HepG2 (cell line): Measurements from ENCODE around the gene TBX3. TPM values are rescaled to one million over a fixed set of nuclear protein-coding genes. Genes with fewer than 3 reads are reported as not detected.
A peak's percentile ranks its signal among the peaks of the same experiment; 100 is the strongest.

ENCODE experiments used
- ARNT2 ChIP-seq: sonication (generic); formaldehyde crosslinking; IDR thresholded peaks from 2 replicates; pipeline ENCODE4 v1.8.0; 2022; ENCODE audit warnings: mild to moderate bottlenecking, low read depth, missing genetic modification reagents, moderate library complexity
- CC2D1A ChIP-seq: sonication (generic); formaldehyde crosslinking; IDR thresholded peaks from 2 replicates; pipeline ENCODE4 v1.8.1; 2023; ENCODE audit warnings: mild to moderate bottlenecking, missing genetic modification reagents
- CHD2 ChIP-seq: IDR thresholded peaks from 2 replicates; pipeline ENCODE4 v1.6.1; 2011; ENCODE audit warnings: low read depth, low read length, improper control_type of control experiment
- DZIP1 ChIP-seq: sonication (generic); formaldehyde crosslinking; IDR thresholded peaks from 2 replicates; pipeline ENCODE4 v1.5.0; 2020; ENCODE audit warnings: mild to moderate bottlenecking, missing genetic modification reagents
- ELF3 ChIP-seq: IDR thresholded peaks from 2 replicates; pipeline ENCODE4 v1.6.1; 2016; ENCODE audit warnings: missing genetic modification reagents, missing compliant biosample characterization
- GABPB1 ChIP-seq: IDR thresholded peaks from 2 replicates; pipeline ENCODE4 v1.6.1; 2016; ENCODE audit warnings: mild to moderate bottlenecking, missing genetic modification reagents, moderate library complexity, missing compliant biosample characterization
- HCFC1 ChIP-seq: fragments of 150-350 bp; IDR thresholded peaks from 2 replicates; pipeline ENCODE4 v1.6.1; 2014; ENCODE audit warnings: low read depth, low read length
- HMG20B ChIP-seq: conservative IDR thresholded peaks from 2 replicates; pipeline ENCODE4 v1.6.1; 2016; ENCODE audit warnings: missing genetic modification reagents, missing compliant biosample characterization
- HMGA1 ChIP-seq: sonication (generic); formaldehyde crosslinking; conservative IDR thresholded peaks from 2 replicates; pipeline ENCODE4 v1.4.0; 2020; ENCODE audit warnings: missing genetic modification reagents
- KAT7 ChIP-seq: IDR thresholded peaks from 2 replicates; pipeline ENCODE4 v1.6.1; 2018; ENCODE audit warnings: borderline replicate concordance, missing compliant biosample characterization
- KLF16 ChIP-seq, 2 experiments: sonication (generic) in 1 of 2; formaldehyde crosslinking in 1 of 2; IDR thresholded peaks; 2 replicates each; pipeline versions ENCODE4 v1.6.1 to v1.8.0; 2016 to 2023; ENCODE audit warnings: missing genetic modification reagents in 2 of 2, missing compliant biosample characterization in 1 of 2
- NKX3-1 ChIP-seq: sonication (generic); formaldehyde crosslinking; IDR thresholded peaks from 2 replicates; pipeline ENCODE4 v1.5.0; 2020; ENCODE audit warnings: missing genetic modification reagents
- NR0B2 ChIP-seq: sonication (generic); formaldehyde crosslinking; IDR thresholded peaks from 2 replicates; pipeline ENCODE4 v1.4.0; 2020; ENCODE audit warnings: mild to moderate bottlenecking, missing genetic modification reagents
- PREB ChIP-seq: sonication (generic); formaldehyde crosslinking; IDR thresholded peaks from 2 replicates; pipeline ENCODE4 v1.4.0; 2020; ENCODE audit warnings: missing genetic modification reagents
- SKI ChIP-seq: fragments of 450-650 bp; IDR thresholded peaks from one replicate; pipeline ENCODE4 v1.6.1; 2018; ENCODE audit warnings: mild to moderate bottlenecking; ENCODE audit not compliant: partially characterized antibody
- SMAD3 ChIP-seq: sonication (generic); formaldehyde crosslinking; IDR thresholded peaks from 2 replicates; pipeline ENCODE4 v1.4.0; 2020; ENCODE audit warnings: missing genetic modification reagents
- SMAD9 ChIP-seq: sonication (generic); formaldehyde crosslinking; IDR thresholded peaks from 2 replicates; pipeline ENCODE4 v1.5.1; 2020; ENCODE audit warnings: mild to moderate bottlenecking, missing genetic modification reagents
- SMC3 ChIP-seq: IDR thresholded peaks from 2 replicates; pipeline ENCODE4 v1.6.1; 2011; ENCODE audit warnings: low read length, improper control_type of control experiment
- SRSF4 ChIP-seq: fragments of 200-400 bp; formaldehyde crosslinking; IDR thresholded peaks from one replicate; pipeline ENCODE4 v1.6.1; 2018; ENCODE audit warnings: mild to moderate bottlenecking, low read depth, low read length, moderate library complexity; ENCODE audit not compliant: poor library complexity, severe bottlenecking
- SRY ChIP-seq: sonication (generic); formaldehyde crosslinking; IDR thresholded peaks from 2 replicates; pipeline ENCODE4 v1.8.0; 2022; ENCODE audit warnings: mild to moderate bottlenecking, missing genetic modification reagents
- TCF7 ChIP-seq: sonication (generic); IDR thresholded peaks from 2 replicates; pipeline ENCODE4 v1.6.1; 2016; ENCODE audit warnings: antibody characterized with exemption, low read depth
- TOE1 ChIP-seq: sonication (generic); formaldehyde crosslinking; IDR thresholded peaks from 2 replicates; pipeline ENCODE4 v1.4.0; 2020; ENCODE audit warnings: mild to moderate bottlenecking, missing genetic modification reagents
- ZFX ChIP-seq: sonication (generic); formaldehyde crosslinking; IDR thresholded peaks from 2 replicates; pipeline ENCODE4 v1.4.0; 2020; ENCODE audit warnings: mild to moderate bottlenecking, low read depth, missing genetic modification reagents, moderate library complexity
- ZKSCAN1 ChIP-seq: fragments of 150-350 bp; IDR thresholded peaks from 2 replicates; pipeline ENCODE4 v1.6.1; 2014; ENCODE audit warnings: low read length
- ZNF337 ChIP-seq: sonication (generic); formaldehyde crosslinking; IDR thresholded peaks from 2 replicates; pipeline ENCODE4 v1.5.1; 2020; ENCODE audit warnings: missing genetic modification reagents, low read depth, mild to moderate bottlenecking, borderline replicate concordance
- ZNF563 ChIP-seq: sonication (generic); formaldehyde crosslinking; IDR thresholded peaks from 2 replicates; pipeline ENCODE4 v1.8.0; 2022; ENCODE audit warnings: mild to moderate bottlenecking, moderate library complexity, missing genetic modification reagents
- ZSCAN20 ChIP-seq: sonication (generic); formaldehyde crosslinking; IDR thresholded peaks from 2 replicates; pipeline ENCODE4 v1.4.0; 2020; ENCODE audit warnings: missing genetic modification reagents, mild to moderate bottlenecking, borderline replicate concordance
- ZSCAN25 ChIP-seq: sonication (generic); formaldehyde crosslinking; IDR thresholded peaks from 2 replicates; pipeline ENCODE4 v1.8.0; 2022; ENCODE audit warnings: mild to moderate bottlenecking, missing genetic modification reagents
- polyA plus RNA-seq, 8 experiments: library from polyadenylated mRNA; depleted of rRNA in 3 of 8; stranded (reverse) in 7 of 8; unstranded in 1 of 8; fragments of >200 nt; fragmentation: Illumina TruSeq in 4 of 8; extraction: Trizol in 4 of 8; gene quantifications; 2 replicates each; pipeline versions ENCODE4 v1.2.1 to v1.2.3, GENCODE V29; 2011 to 2016; ENCODE audit warnings: low read depth in 4 of 8, missing spikeins in 1 of 8, mixed read lengths in 1 of 8; ENCODE audit not compliant: insufficient read depth in 1 of 8
- total RNA-seq, 5 experiments: library from RNA; depleted of rRNA; stranded (reverse); fragments of >200 nt; fragmentation: Illumina TruSeq; extraction: Trizol; gene quantifications; 2 replicates each; pipeline ENCODE4 v1.2.3, GENCODE V29; 2016; ENCODE audit warnings: low read depth in 1 of 5

The TBX3 gene
- total and polyA plus RNA-seq, 2 of the 13 experiments (the other 11 are each of a cell fraction or from before 2014, with no cell fraction given), result 27.1 to 42.4 TPM

GRCh38 chr12:114684098-114684869 lies at the start of gene TBX3 (continued):
- no peak for TF ChIP-seq SRSF4
- TF ChIP-seq HMG20B, result peak; percentile 74
- TF ChIP-seq DZIP1 (CRISPR knock-in tag), result no peak
- no peak; the same call in 1 of the 2 replicates for TF ChIP-seq SRY (CRISPR knock-in tag)
- peak; percentile 77 for TF ChIP-seq ARNT2 (CRISPR knock-in tag)
- TF ChIP-seq KAT7 (CRISPR knock-in tag), result peak; percentile 52; the same call in 1 of the 2 replicates
- TF ChIP-seq SMAD9 (CRISPR knock-in tag), result 0 out of 2 replicates have a peak, but pooled peaks have one; percentile 54
- no peak for TF ChIP-seq HCFC1
- no peak for TF ChIP-seq TOE1 (CRISPR knock-in tag)
- peak; percentile 66 for TF ChIP-seq ZFX (CRISPR knock-in tag)
- TF ChIP-seq PREB (CRISPR knock-in tag), result no peak
- TF ChIP-seq SMC3, result no peak; the same call in 1 of the 2 replicates
- TF ChIP-seq ZSCAN20 (CRISPR knock-in tag), result 0 out of 2 replicates have a peak, but pooled peaks have one; percentile 56
- TF ChIP-seq ZKSCAN1, result 0 out of 2 replicates have a peak, but pooled peaks have one; percentile 21
- TF ChIP-seq SKI, result peak; percentile 77
- no peak for TF ChIP-seq HMGA1 (CRISPR knock-in tag)
- TF ChIP-seq CC2D1A (CRISPR knock-in tag), result no peak
- no peak for TF ChIP-seq ZNF563 (CRISPR knock-in tag)
- TF ChIP-seq NR0B2 (CRISPR knock-in tag), result peak; percentile 88
- TF ChIP-seq ELF3 (CRISPR knock-in tag), result peak; percentile 63; the same call in 1 of the 2 replicates
- TF ChIP-seq CHD2, result no peak; the same call in 1 of the 2 replicates
- peak; percentile 29; the same call in 1 of the 2 replicates for TF ChIP-seq NKX3-1 (CRISPR knock-in tag)
- no peak for TF ChIP-seq ZNF337 (CRISPR knock-in tag)
- peak; percentile 82 for TF ChIP-seq TCF7
- peak; percentile 72; the same call in 1 of the 2 replicates for TF ChIP-seq GABPB1
- TF ChIP-seq ZSCAN25 (CRISPR knock-in tag), result peak; percentile 84
- no peak for TF ChIP-seq KLF16 (CRISPR knock-in tag; IDR thresholded peaks at IDR 0.05)
- TF ChIP-seq SMAD3 (CRISPR knock-in tag), result 0 out of 2 replicates have a peak, but pooled peaks have one; percentile 7
